HepG2 (cell line): Measurements from ENCODE around the gene TTBK2. TPM values are rescaled to one million over a fixed set of nuclear protein-coding genes. Genes with fewer than 3 reads are reported as not detected.
A peak's percentile ranks its signal among the peaks of the same experiment; 100 is the strongest.

ENCODE experiments used
- ATAC-seq: fragments of 200-7000 bp; cut with Tn5 transposase; 3 replicates; pipeline ENCODE4 v1.9.1; 2020; ENCODE audit warnings: mild to moderate bottlenecking, moderate library complexity
- BruUV-seq: library from RNA; stranded (reverse); fragments of 400-500 nt; replicated peaks from 2 replicates; lab custom pipeline; 2021; lab: Mats Ljungman, UMichigan
- CTCF ChIA-PET: fragments of 300-600 bp; formaldehyde crosslinking; extraction: SDS; loops from one replicate; lab custom pipeline; 2021; ENCODE audit warnings: low total read pairs, inconsistent platforms, low intra/inter-chr PET ratio; lab: Yijun Ruan, JAX
- POLR2A ChIA-PET: fragments of 350-600 bp; sonication (Branson Sonifier 250); formaldehyde crosslinking; loops from one replicate; lab custom pipeline; 2020; ENCODE audit warnings: antibody characterized with exemption, inconsistent platforms; lab: Yijun Ruan, JAX
- DNase-seq: peaks from one replicate; pipeline ENCODE4 v3.0.0-alpha.2; 2015; ENCODE audit warnings: low spot score
- FAIRE-seq: peaks from 3 replicates; lab custom pipeline; 2011; peaks lifted over from hg19 to GRCh38; lab: Jason Lieb, UNC
- H2AFZ ChIP-seq: one replicate; pipeline ENCODE4 v1.6.1; 2011; ENCODE audit warnings: low read length, inconsistent platforms
- H3K27ac ChIP-seq: fragments of 300-600 bp; 3 replicates; pipeline ENCODE4 v1.8.0; 2011; ENCODE audit warnings: mixed run types, mild to moderate bottlenecking, mixed read lengths, low read length, inconsistent platforms; ENCODE audit not compliant: insufficient read depth; ENCODE audit errors: extremely low read length
- H3K27me3 ChIP-seq, 2 experiments: fragments of 200-600 bp in 1 of 2; 2 replicates in 1 of 2; 3 replicates in 1 of 2; pipeline versions ENCODE4 v1.6.0 to v1.8.0; 2011; ENCODE audit warnings: low read length in 2 of 2, mild to moderate bottlenecking in 2 of 2, moderate library complexity in 2 of 2, inconsistent platforms in 1 of 2; ENCODE audit not compliant: insufficient read depth in 2 of 2, control insufficient read depth in 1 of 2
- H3K36me3 ChIP-seq, 2 experiments: fragments of 200-600 bp in 1 of 2; replicated peaks in 1 of 2; 2 replicates in 1 of 2; 3 replicates in 1 of 2; pipeline versions ENCODE4 v1.5.1 to v1.8.0; 2011; ENCODE audit warnings: low read length in 2 of 2, inconsistent platforms in 1 of 2; ENCODE audit not compliant: insufficient read depth in 2 of 2, control insufficient read depth in 1 of 2
- H3K4me1 ChIP-seq: 2 replicates; pipeline ENCODE4 v1.5.1; 2012; ENCODE audit warnings: low read length, inconsistent platforms; ENCODE audit not compliant: insufficient read depth
- H3K4me2 ChIP-seq: 2 replicates; pipeline ENCODE4 v1.6.0; 2011; ENCODE audit warnings: low read depth, low read length, inconsistent platforms
- H3K4me3 ChIP-seq, 3 experiments: fragments of 200-600 bp in 1 of 3; sonication (generic), shearing (Covaris generic) in 1 of 3; replicated peaks in 1 of 3; 2 replicates each; pipeline ENCODE4 v1.5.1; 2011 to 2016; ENCODE audit warnings: low read length in 3 of 3, inconsistent platforms in 2 of 3, low read depth in 2 of 3, mild to moderate bottlenecking in 2 of 3, control low read depth in 1 of 3, mixed read lengths in 1 of 3; ENCODE audit not compliant: insufficient read depth in 1 of 3
- H3K79me2 ChIP-seq: one replicate; pipeline ENCODE4 v1.6.1; 2011; ENCODE audit warnings: low read length, inconsistent platforms; ENCODE audit not compliant: insufficient read depth
- H3K9ac ChIP-seq: 2 replicates; pipeline ENCODE4 v1.6.0; 2011; ENCODE audit warnings: mild to moderate bottlenecking, low read depth, low read length, inconsistent platforms; ENCODE audit not compliant: insufficient read depth
- H3K9me3 ChIP-seq: 2 replicates; pipeline ENCODE4 v1.5.1; 2012; ENCODE audit warnings: mild to moderate bottlenecking, low read length
- H4K20me1 ChIP-seq: 2 replicates; pipeline ENCODE4 v1.6.0; 2011; ENCODE audit warnings: inconsistent platforms, mild to moderate bottlenecking, low read length, moderate library complexity; ENCODE audit not compliant: insufficient read depth
- NR2F1 ChIP-seq, 2 experiments: fragments of 450-650 bp in 1 of 2; formaldehyde crosslinking in 1 of 2; IDR thresholded peaks; 2 replicates each; pipeline versions ENCODE4 v1.5.0 to v1.6.1; 2016 to 2020; ENCODE audit warnings: mild to moderate bottlenecking in 1 of 2, missing compliant biosample characterization in 1 of 2, missing genetic modification reagents in 1 of 2, moderate library complexity in 1 of 2
- TCF12 ChIP-seq, 2 experiments: fragments of 450-650 bp in 1 of 2; sonication (generic) in 1 of 2; formaldehyde crosslinking in 1 of 2; IDR thresholded peaks; 2 replicates each; pipeline versions ENCODE4 v1.6.1 to v1.8.0; 2017 to 2022; ENCODE audit warnings: antibody characterized with exemption in 1 of 2, mild to moderate bottlenecking in 1 of 2, missing genetic modification reagents in 1 of 2, moderate library complexity in 1 of 2
- ZFAT ChIP-seq: sonication (generic); formaldehyde crosslinking; conservative IDR thresholded peaks from 2 replicates; pipeline ENCODE4 v1.8.1; 2023; ENCODE audit warnings: missing genetic modification reagents, inconsistent platforms
- ZFP36L2 ChIP-seq: sonication (generic); formaldehyde crosslinking; IDR thresholded peaks from 2 replicates; pipeline ENCODE4 v1.4.0; 2020; ENCODE audit warnings: missing genetic modification reagents
- WGBS: methylation state at CpG from one replicate; pipeline ENCODE4 v1.1.6; 2017; ENCODE audit warnings: low lambda C conversion rate; 5-methylcytosine and 5-hydroxymethylcytosine counted together
- in situ Hi-C: cut with HindIII; loops from 2 replicates; pipeline ENCODE4 v1.10.0; 2017; ENCODE audit warnings: low pct_unique_long_range_greater_than_20kb; ENCODE audit not compliant: extremely low pct_ligation_motif_present
- intact Hi-C: fragments of 100-400 bp; cut with micrococcal nuclease; formaldehyde crosslinking; loops from one replicate; pipeline ENCODE4 v1.10.0; 2022; ENCODE audit not compliant: unreplicated experiment
- polyA plus RNA-seq, 8 experiments: library from polyadenylated mRNA; depleted of rRNA in 3 of 8; stranded (reverse) in 7 of 8; unstranded in 1 of 8; fragments of >200 nt; fragmentation: Illumina TruSeq in 4 of 8; extraction: Trizol in 4 of 8; gene quantifications; 2 replicates each; pipeline versions ENCODE4 v1.2.1 to v1.2.3, GENCODE V29; 2011 to 2016; ENCODE audit warnings: low read depth in 4 of 8, missing spikeins in 1 of 8, mixed read lengths in 1 of 8; ENCODE audit not compliant: insufficient read depth in 1 of 8
- total RNA-seq, 5 experiments: library from RNA; depleted of rRNA; stranded (reverse); fragments of >200 nt; fragmentation: Illumina TruSeq; extraction: Trizol; gene quantifications; 2 replicates each; pipeline ENCODE4 v1.2.3, GENCODE V29; 2016; ENCODE audit warnings: low read depth in 1 of 5
- TF ChIP-seq, protein P1 (sequence below): sonication (generic); formaldehyde crosslinking; IDR thresholded peaks from 2 replicates; pipeline ENCODE4 v1.5.0; 2020; ENCODE audit warnings: mild to moderate bottlenecking, missing genetic modification reagents, borderline replicate concordance
- TF ChIP-seq, protein P2 (sequence below): sonication (generic); formaldehyde crosslinking; conservative IDR thresholded peaks from 2 replicates; pipeline ENCODE4 v1.4.0; 2020; ENCODE audit warnings: missing genetic modification reagents

Gene TTBK2
- total and polyA plus RNA-seq, 2 of the 13 experiments (the other 11 are each of a cell fraction or from before 2014, with no cell fraction given), result 5.1 to 7.4 TPM

DNA sequence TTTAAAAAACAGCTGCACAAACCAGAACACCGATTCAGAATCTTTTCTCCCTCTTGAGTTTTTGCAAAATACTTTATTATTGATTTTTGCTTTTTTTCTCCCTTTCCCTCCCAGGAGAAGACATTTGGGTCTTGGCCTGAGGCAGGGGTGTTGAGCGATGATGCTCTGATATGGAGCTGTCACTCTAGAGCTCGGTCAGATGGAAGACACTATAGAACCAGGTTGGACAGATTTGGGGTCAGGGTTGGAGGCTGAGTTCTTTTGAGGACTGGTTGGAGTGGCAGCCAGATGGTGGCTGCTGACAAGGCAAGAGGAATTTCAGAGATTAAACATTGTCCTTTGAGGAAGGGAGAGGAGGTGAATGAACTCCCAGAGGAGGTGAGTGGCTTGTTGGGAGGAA is 200.5 kb downstream of the TTBK2 start:
- in situ Hi-C loops (loop anchor here (25.0 kb wide), 1 partner anchor 492 kb away; the partner anchor contains the start of gene EPB42), intact Hi-C loops (no loop called here)
- Histone ChIP-seq H2AFZ (no peak overlapping the region), H3K27me3 (no peaks in the 10 kb centered on the region), H3K4me3 (no peak overlapping the region), H4K20me1 (no peaks in the 10 kb centered on the region), H3K4me2 (no peak overlapping the region), H3K4me1 (peaks cover 15% of the 10 kb centered on the region), H3K9me3 (no peaks in the 10 kb centered on the region), H3K79me2 (no peaks in the 10 kb centered on the region), H3K9ac (no peak overlapping the region), H3K36me3 (peaks cover 18 to 39% of the 10 kb centered on the region in 2 experiments), H3K27ac (no peak overlapping the region)
- ChIA-PET POLR2A (interaction anchor here (1.2 kb wide), 1 partner anchor 44 kb away, joined by 3 read pairs; no protein-coding TSS in a partner anchor), CTCF (no interaction called here)
- no peak for FAIRE-seq
- no peak for ATAC-seq
- no peak for DNase-seq
- no TSS peak for BruUV-seq
- no peak for TF ChIP-seq TCF12 (IDR thresholded peaks at IDR 0.05)
- no peak for TF ChIP-seq TCF12 (CRISPR knock-in tag; IDR thresholded peaks at IDR 0.05)
- 95% methylated on average over 3 of the region's 3 CpGs for WGBS

DNA sequence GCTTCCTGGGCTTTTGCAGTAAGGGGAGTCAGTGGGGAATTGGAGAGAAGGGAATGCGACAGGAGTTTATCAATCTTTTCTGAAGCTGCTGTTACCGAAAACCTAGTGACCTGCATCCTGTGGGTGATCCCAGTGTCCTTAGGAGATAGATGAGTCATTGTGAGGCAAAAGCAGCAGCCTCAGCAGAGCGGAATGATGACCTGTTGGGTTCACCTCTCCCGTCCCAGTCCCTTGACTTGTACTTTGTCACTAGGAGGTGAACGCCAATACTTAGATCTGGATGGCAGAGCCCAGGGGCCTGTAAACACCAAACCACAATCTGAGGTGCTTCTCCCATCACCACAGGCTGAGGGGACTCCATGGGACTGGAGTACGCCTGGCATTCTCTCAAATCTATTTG is 201.5 kb downstream of the TTBK2 start:
- peak; percentile 4 for FAIRE-seq
- Histone ChIP-seq H3K9me3 (no peaks in the 10 kb centered on the region), H3K27me3 (no peaks in the 10 kb centered on the region), H2AFZ (no peak overlapping the region), H3K79me2 (no peaks in the 10 kb centered on the region), H4K20me1 (no peaks in the 10 kb centered on the region), H3K4me1 (peaks cover 23% of the 10 kb centered on the region), H3K4me2 (no peak overlapping the region), H3K4me3 (no peak overlapping the region), H3K36me3 (peaks cover 9 to 28% of the 10 kb centered on the region in 2 experiments; a peak in 4 of 5 replicates), H3K9ac (no peak overlapping the region), H3K27ac (no peak overlapping the region)
- intact Hi-C loops, result no loop called here
- peak; percentile 33 for ATAC-seq
- 87% methylated on average over 6 of the region's 6 CpGs for WGBS
- TF ChIP-seq NR2F1 (CRISPR knock-in tag; IDR thresholded peaks at IDR 0.05) (no peak), ZFAT (CRISPR knock-in tag) (no peak), ZFP36L2 (no peak)
- TF ChIP-seq, protein P1, sequence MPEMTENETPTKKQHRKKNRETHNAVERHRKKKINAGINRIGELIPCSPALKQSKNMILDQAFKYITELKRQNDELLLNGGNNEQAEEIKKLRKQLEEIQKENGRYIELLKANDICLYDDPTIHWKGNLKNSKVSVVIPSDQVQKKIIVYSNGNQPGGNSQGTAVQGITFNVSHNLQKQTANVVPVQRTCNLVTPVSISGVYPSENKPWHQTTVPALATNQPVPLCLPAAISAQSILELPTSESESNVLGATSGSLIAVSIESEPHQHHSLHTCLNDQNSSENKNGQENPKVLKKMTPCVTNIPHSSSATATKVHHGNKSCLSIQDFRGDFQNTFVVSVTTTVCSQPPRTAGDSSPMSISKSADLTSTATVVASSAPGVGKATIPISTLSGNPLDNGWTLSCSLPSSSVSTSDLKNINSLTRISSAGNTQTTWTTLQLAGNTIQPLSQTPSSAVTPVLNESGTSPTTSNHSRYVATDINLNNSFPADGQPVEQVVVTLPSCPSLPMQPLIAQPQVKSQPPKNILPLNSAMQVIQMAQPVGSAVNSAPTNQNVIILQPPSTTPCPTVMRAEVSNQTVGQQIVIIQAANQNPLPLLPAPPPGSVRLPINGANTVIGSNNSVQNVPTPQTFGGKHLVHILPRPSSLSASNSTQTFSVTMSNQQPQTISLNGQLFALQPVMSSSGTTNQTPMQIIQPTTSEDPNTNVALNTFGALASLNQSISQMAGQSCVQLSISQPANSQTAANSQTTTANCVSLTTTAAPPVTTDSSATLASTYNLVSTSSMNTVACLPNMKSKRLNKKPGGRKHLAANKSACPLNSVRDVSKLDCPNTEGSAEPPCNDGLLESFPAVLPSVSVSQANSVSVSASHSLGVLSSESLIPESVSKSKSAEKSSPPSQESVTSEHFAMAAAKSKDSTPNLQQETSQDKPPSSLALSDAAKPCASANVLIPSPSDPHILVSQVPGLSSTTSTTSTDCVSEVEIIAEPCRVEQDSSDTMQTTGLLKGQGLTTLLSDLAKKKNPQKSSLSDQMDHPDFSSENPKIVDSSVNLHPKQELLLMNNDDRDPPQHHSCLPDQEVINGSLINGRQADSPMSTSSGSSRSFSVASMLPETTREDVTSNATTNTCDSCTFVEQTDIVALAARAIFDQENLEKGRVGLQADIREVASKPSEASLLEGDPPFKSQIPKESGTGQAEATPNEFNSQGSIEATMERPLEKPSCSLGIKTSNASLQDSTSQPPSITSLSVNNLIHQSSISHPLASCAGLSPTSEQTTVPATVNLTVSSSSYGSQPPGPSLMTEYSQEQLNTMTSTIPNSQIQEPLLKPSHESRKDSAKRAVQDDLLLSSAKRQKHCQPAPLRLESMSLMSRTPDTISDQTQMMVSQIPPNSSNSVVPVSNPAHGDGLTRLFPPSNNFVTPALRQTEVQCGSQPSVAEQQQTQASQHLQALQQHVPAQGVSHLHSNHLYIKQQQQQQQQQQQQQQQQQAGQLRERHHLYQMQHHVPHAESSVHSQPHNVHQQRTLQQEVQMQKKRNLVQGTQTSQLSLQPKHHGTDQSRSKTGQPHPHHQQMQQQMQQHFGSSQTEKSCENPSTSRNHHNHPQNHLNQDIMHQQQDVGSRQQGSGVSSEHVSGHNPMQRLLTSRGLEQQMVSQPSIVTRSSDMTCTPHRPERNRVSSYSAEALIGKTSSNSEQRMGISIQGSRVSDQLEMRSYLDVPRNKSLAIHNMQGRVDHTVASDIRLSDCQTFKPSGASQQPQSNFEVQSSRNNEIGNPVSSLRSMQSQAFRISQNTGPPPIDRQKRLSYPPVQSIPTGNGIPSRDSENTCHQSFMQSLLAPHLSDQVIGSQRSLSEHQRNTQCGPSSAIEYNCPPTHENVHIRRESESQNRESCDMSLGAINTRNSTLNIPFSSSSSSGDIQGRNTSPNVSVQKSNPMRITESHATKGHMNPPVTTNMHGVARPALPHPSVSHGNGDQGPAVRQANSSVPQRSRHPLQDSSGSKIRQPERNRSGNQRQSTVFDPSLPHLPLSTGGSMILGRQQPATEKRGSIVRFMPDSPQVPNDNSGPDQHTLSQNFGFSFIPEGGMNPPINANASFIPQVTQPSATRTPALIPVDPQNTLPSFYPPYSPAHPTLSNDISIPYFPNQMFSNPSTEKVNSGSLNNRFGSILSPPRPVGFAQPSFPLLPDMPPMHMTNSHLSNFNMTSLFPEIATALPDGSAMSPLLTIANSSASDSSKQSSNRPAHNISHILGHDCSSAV, result no peak
- TF ChIP-seq, protein P2, sequence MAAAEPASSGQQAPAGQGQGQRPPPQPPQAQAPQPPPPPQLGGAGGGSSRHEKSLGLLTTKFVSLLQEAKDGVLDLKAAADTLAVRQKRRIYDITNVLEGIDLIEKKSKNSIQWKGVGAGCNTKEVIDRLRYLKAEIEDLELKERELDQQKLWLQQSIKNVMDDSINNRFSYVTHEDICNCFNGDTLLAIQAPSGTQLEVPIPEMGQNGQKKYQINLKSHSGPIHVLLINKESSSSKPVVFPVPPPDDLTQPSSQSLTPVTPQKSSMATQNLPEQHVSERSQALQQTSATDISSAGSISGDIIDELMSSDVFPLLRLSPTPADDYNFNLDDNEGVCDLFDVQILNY (CRISPR knock-in tag), result no peak
- ChIA-PET CTCF (no interaction called here), POLR2A (no interaction called here)
- in situ Hi-C loops, result loop anchor here (25.0 kb wide), 1 partner anchor 493 kb away; the partner anchor contains the start of gene EPB42
- DNase-seq, result no peak
- no TSS peak for BruUV-seq
